Cardiac septum (tissue), 1 donor: Measurements from ENCODE around the gene SLC19A1. TPM values are rescaled to one million over a fixed set of nuclear protein-coding genes. Genes with fewer than 3 reads are reported as not detected.
A peak's percentile ranks its signal among the peaks of the same experiment; 100 is the strongest.
"Not testable (repeated sequence)": the region's sequence is repeated elsewhere in the genome, so short reads cannot be mapped to it uniquely, and the experiment has no call there.

Experiments
- DNase-seq: peaks from one replicate; pipeline ENCODE4 v3.0.0-alpha.2; 2020; ENCODE audit warnings: low spot score
- intact Hi-C: fragments of 100-400 bp; cut with DNase I; formaldehyde crosslinking; loops from one replicate; pipeline ENCODE4 v1.14.0; 2022
- total RNA-seq: library from RNA; stranded (reverse); fragmentation: NEBNext Ultra II Directional; extraction: Animal tissue kit (Norgen Biotek cat#: 25700); gene quantifications from one replicate; pipeline ENCODE4 v1.2.1, GENCODE V29; 2021
- donor health status: DM: no; HTN: no; CAD: no.

Gene SLC19A1
- total RNA-seq, 1 donor from 2014 or later, result 2.7 TPM

GRCh38 chr21:45527151-45527999, 14.9 kb downstream of the SLC19A1 start:
- DNase-seq, result peak; percentile 17
- intact Hi-C loops, result not testable (repeated sequence)

GRCh38 chr21:45525910-45526306, 16.3 kb downstream of the SLC19A1 start:
- DNase-seq, result peak; percentile 57
- intact Hi-C loops, result no loop called here

GRCh38 chr21:45525153-45525909, 16.9 kb downstream of the SLC19A1 start:
- peak; percentile 77 for DNase-seq
- intact Hi-C loops, result no loop called here

- intact Hi-C loops, result no loop called here
These were observed 17.5 kb downstream of the SLC19A1 start for GRCh38 chr21:45524756-45525152.

GRCh38 chr21:45523411-45524101, 18.7 kb downstream of the SLC19A1 start:
- peak; percentile 46 for DNase-seq
- intact Hi-C loops, result no loop called here

More at GRCh38 chr21:45524756-45525152, 17.5 kb downstream of the SLC19A1 start:
- DNase-seq, result peak; percentile 49

GRCh38 chr21:45522986-45523385, 19.3 kb downstream of the SLC19A1 start:
- peak; percentile 19 for DNase-seq
- intact Hi-C loops, result no loop called here

- intact Hi-C loops, result no loop called here
- no peak for DNase-seq
These were observed 19.9 kb downstream of the SLC19A1 start for GRCh38 chr21:45522381-45522780.

- intact Hi-C loops, result no loop called here
- no peak for DNase-seq
These were observed 21.0 kb downstream of the SLC19A1 start for GRCh38 chr21:45521241-45521640.

- intact Hi-C loops, result no loop called here
- no peak for DNase-seq
These were observed 23.1 kb downstream of the SLC19A1 start for GRCh38 chr21:45519182-45519581.

GRCh38 chr21:45518742-45519141, 23.5 kb downstream of the SLC19A1 start:
- DNase-seq, result no peak
- intact Hi-C loops, result no loop called here

GRCh38 chr21:45517249-45518065, 24.8 kb downstream of the SLC19A1 start:
- DNase-seq, result peak; percentile 87
- intact Hi-C loops, result no loop called here

- DNase-seq, result peak; percentile 47
These were observed 25.5 kb downstream of the SLC19A1 start for GRCh38 chr21:45516671-45517151.

GRCh38 chr21:45516071-45516670, 26.1 kb downstream of the SLC19A1 start:
- DNase-seq, result peak; percentile 58
- intact Hi-C loops, result no loop called here

More at GRCh38 chr21:45516671-45517151, 25.5 kb downstream of the SLC19A1 start:
- intact Hi-C loops, result no loop called here

GRCh38 chr21:45515241-45516061, 26.8 kb downstream of the SLC19A1 start:
- intact Hi-C loops, result no loop called here
- peak; percentile 36 for DNase-seq

GRCh38 chr21:45514311-45515021, 27.8 kb downstream of the SLC19A1 start:
- peak; percentile 62 for DNase-seq
- intact Hi-C loops, result no loop called here

GRCh38 chr21:45513741-45514310, 28.4 kb downstream of the SLC19A1 start:
- intact Hi-C loops, result no loop called here
- peak; percentile 47 for DNase-seq
